HEK293 (cell line): ENCODE data around the gene SLC6A9.

ENCODE experiments used
- CTCF ChIA-PET: fragments of 350-600 bp; formaldehyde crosslinking; extraction: SDS; loops from one replicate; lab custom pipeline; 2021; ENCODE audit warnings: antibody characterized with exemption; lab: Yijun Ruan, JAX
- POLR2A ChIA-PET: fragments of 300-600 bp; formaldehyde crosslinking; extraction: SDS; loops from one replicate; lab custom pipeline; 2020; ENCODE audit warnings: antibody characterized with exemption, inconsistent platforms; lab: Yijun Ruan, JAX
- H3K27ac ChIP-seq: fragments of 200-500 bp; sonication (Bioruptor generic); 2 replicates; pipeline ENCODE4 v1.5.1; 2014; ENCODE audit warnings: low read depth, low read length, control low read depth, inconsistent platforms; ENCODE audit errors: extremely low read depth
- H3K36me3 ChIP-seq, 2 experiments: fragments of 200-500 bp in 1 of 2; sonication (Bioruptor generic) in 1 of 2; 1 replicate in 1 of 2; 2 replicates in 1 of 2; pipeline ENCODE4 v1.5.1; 2014 to 2017; ENCODE audit warnings: inconsistent platforms in 2 of 2, low read length in 2 of 2; ENCODE audit not compliant: control insufficient read depth in 2 of 2, insufficient read depth in 1 of 2
- H3K4me1 ChIP-seq: fragments of 200-500 bp; sonication (Bioruptor generic); 2 replicates; pipeline ENCODE4 v1.5.1; 2014; ENCODE audit warnings: mild to moderate bottlenecking, low read length, inconsistent platforms; ENCODE audit not compliant: control insufficient read depth, insufficient read depth
- H3K4me3 ChIP-seq: 2 replicates; pipeline ENCODE4 v1.5.1; 2011; ENCODE audit warnings: low read depth, mild to moderate bottlenecking, control low read depth, low read length, moderate library complexity
- H3K9me3 ChIP-seq: fragments of 200-500 bp; sonication (Bioruptor generic); 2 replicates; pipeline ENCODE4 v1.5.1; 2014; ENCODE audit warnings: low read depth, low read length, inconsistent platforms; ENCODE audit not compliant: control insufficient read depth, insufficient read depth
- GLIS1 ChIP-seq: fragments of 450-650 bp; formaldehyde crosslinking; IDR thresholded peaks from 2 replicates; pipeline ENCODE4 v1.5.1; 2016; ENCODE audit warnings: missing biosample characterization, missing genetic modification characterization
- KLF8 ChIP-seq: fragments of 450-650 bp; formaldehyde crosslinking; IDR thresholded peaks from 2 replicates; pipeline ENCODE4 v1.5.1; 2016; ENCODE audit warnings: missing biosample characterization, missing genetic modification characterization
- OSR2 ChIP-seq: fragments of 450-650 bp; formaldehyde crosslinking; IDR thresholded peaks from 2 replicates; pipeline ENCODE4 v1.5.1; 2016; ENCODE audit warnings: missing biosample characterization, missing genetic modification characterization
- RBAK ChIP-seq: fragments of 450-650 bp; formaldehyde crosslinking; IDR thresholded peaks from 2 replicates; pipeline ENCODE4 v1.5.1; 2016; ENCODE audit warnings: missing biosample characterization, missing genetic modification characterization
- YY1 ChIP-seq: fragments of 450-650 bp; formaldehyde crosslinking; IDR thresholded peaks from 2 replicates; pipeline ENCODE4 v1.5.1; 2018; ENCODE audit warnings: missing biosample characterization, missing genetic modification characterization
- YY2 ChIP-seq: fragments of 450-650 bp; formaldehyde crosslinking; IDR thresholded peaks from 2 replicates; pipeline ENCODE4 v1.5.1; 2016; ENCODE audit warnings: missing biosample characterization, missing genetic modification characterization
- ZNF169 ChIP-seq: fragments of 450-650 bp; formaldehyde crosslinking; IDR thresholded peaks from 2 replicates; pipeline ENCODE4 v1.5.1; 2016; ENCODE audit warnings: missing biosample characterization, missing genetic modification characterization
- ZNF202 ChIP-seq: fragments of 450-650 bp; formaldehyde crosslinking; IDR thresholded peaks from 2 replicates; pipeline ENCODE4 v1.5.1; 2016; ENCODE audit warnings: missing biosample characterization, missing genetic modification characterization, borderline replicate concordance
- ZNF221 ChIP-seq: fragments of 450-650 bp; formaldehyde crosslinking; IDR thresholded peaks from 2 replicates; pipeline ENCODE4 v1.5.1; 2017; ENCODE audit warnings: missing biosample characterization, missing genetic modification characterization, borderline replicate concordance
- ZNF311 ChIP-seq: fragments of 450-650 bp; formaldehyde crosslinking; IDR thresholded peaks from 2 replicates; pipeline ENCODE4 v1.5.1; 2017; ENCODE audit warnings: missing biosample characterization, missing genetic modification characterization, borderline replicate concordance
- ZNF530 ChIP-seq: fragments of 450-650 bp; formaldehyde crosslinking; IDR thresholded peaks from 2 replicates; pipeline ENCODE4 v1.5.1; 2016; ENCODE audit warnings: low read depth, missing biosample characterization, missing genetic modification characterization
- ZNF792 ChIP-seq: fragments of 450-650 bp; formaldehyde crosslinking; IDR thresholded peaks from 2 replicates; pipeline ENCODE4 v1.5.1; 2016; ENCODE audit warnings: missing biosample characterization, missing genetic modification characterization
- TF ChIP-seq, protein P1 (sequence below): fragments of 450-650 bp; formaldehyde crosslinking; IDR thresholded peaks from 2 replicates; pipeline ENCODE4 v1.5.1; 2016; ENCODE audit warnings: missing biosample characterization, missing genetic modification characterization
- TF ChIP-seq, protein P2 (sequence below): fragments of 450-650 bp; IDR thresholded peaks from 2 replicates; pipeline ENCODE4 v1.5.1; 2018; ENCODE audit warnings: missing biosample characterization, missing genetic modification characterization
- TF ChIP-seq, protein P3 (sequence below): fragments of 450-650 bp; formaldehyde crosslinking; IDR thresholded peaks from 2 replicates; pipeline ENCODE4 v1.5.1; 2016; ENCODE audit warnings: missing biosample characterization, missing genetic modification characterization
- TF ChIP-seq, protein P4 (sequence below): fragments of 450-650 bp; formaldehyde crosslinking; IDR thresholded peaks from 2 replicates; pipeline ENCODE4 v1.5.1; 2016; ENCODE audit warnings: missing biosample characterization, missing genetic modification characterization
- TF ChIP-seq, protein P5 (sequence below): fragments of 450-650 bp; formaldehyde crosslinking; IDR thresholded peaks from 2 replicates; pipeline ENCODE4 v1.5.1; 2016; ENCODE audit warnings: missing biosample characterization, missing genetic modification characterization

SLC6A9 gene

GRCh38 chr1:43969746-43970466, 61.4 kb downstream of the SLC6A9 start, which contains the start of gene DPH2 (continued):
- TF ChIP-seq, protein P1, sequence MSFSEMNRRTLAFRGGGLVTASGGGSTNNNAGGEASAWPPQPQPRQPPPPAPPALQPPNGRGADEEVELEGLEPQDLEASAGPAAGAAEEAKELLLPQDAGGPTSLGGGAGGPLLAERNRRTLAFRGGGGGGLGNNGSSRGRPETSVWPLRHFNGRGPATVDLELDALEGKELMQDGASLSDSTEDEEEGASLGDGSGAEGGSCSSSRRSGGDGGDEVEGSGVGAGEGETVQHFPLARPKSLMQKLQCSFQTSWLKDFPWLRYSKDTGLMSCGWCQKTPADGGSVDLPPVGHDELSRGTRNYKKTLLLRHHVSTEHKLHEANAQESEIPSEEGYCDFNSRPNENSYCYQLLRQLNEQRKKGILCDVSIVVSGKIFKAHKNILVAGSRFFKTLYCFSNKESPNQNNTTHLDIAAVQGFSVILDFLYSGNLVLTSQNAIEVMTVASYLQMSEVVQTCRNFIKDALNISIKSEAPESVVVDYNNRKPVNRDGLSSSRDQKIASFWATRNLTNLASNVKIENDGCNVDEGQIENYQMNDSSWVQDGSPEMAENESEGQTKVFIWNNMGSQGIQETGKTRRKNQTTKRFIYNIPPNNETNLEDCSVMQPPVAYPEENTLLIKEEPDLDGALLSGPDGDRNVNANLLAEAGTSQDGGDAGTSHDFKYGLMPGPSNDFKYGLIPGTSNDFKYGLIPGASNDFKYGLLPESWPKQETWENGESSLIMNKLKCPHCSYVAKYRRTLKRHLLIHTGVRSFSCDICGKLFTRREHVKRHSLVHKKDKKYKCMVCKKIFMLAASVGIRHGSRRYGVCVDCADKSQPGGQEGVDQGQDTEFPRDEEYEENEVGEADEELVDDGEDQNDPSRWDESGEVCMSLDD: 0 out of 2 replicates have a peak, but pooled peaks have one; percentile 17
- TF ChIP-seq, protein P2, sequence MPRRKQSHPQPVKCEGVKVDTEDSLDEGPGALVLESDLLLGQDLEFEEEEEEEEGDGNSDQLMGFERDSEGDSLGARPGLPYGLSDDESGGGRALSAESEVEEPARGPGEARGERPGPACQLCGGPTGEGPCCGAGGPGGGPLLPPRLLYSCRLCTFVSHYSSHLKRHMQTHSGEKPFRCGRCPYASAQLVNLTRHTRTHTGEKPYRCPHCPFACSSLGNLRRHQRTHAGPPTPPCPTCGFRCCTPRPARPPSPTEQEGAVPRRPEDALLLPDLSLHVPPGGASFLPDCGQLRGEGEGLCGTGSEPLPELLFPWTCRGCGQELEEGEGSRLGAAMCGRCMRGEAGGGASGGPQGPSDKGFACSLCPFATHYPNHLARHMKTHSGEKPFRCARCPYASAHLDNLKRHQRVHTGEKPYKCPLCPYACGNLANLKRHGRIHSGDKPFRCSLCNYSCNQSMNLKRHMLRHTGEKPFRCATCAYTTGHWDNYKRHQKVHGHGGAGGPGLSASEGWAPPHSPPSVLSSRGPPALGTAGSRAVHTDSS (tag by site-specific recombination): no peak
- TF ChIP-seq ZNF311 (no peak), OSR2 (tag by site-specific recombination) (0 out of 2 replicates have a peak, but pooled peaks have one; percentile 27), YY2 (tag by site-specific recombination) (peak; percentile 58; the same call in 1 of the 2 replicates), ZNF792 (tag by site-specific recombination) (no peak), ZNF530 (tag by site-specific recombination) (no peak), GLIS1 (tag by site-specific recombination) (peak; percentile 72), YY1 (tag by site-specific recombination) (0 out of 2 replicates have a peak, but pooled peaks have one; percentile 9), KLF8 (tag by site-specific recombination) (peak; percentile 49; the same call in 1 of the 2 replicates), ZNF169 (no peak), ZNF221 (tag by site-specific recombination) (no peak)
- TF ChIP-seq, protein P3, sequence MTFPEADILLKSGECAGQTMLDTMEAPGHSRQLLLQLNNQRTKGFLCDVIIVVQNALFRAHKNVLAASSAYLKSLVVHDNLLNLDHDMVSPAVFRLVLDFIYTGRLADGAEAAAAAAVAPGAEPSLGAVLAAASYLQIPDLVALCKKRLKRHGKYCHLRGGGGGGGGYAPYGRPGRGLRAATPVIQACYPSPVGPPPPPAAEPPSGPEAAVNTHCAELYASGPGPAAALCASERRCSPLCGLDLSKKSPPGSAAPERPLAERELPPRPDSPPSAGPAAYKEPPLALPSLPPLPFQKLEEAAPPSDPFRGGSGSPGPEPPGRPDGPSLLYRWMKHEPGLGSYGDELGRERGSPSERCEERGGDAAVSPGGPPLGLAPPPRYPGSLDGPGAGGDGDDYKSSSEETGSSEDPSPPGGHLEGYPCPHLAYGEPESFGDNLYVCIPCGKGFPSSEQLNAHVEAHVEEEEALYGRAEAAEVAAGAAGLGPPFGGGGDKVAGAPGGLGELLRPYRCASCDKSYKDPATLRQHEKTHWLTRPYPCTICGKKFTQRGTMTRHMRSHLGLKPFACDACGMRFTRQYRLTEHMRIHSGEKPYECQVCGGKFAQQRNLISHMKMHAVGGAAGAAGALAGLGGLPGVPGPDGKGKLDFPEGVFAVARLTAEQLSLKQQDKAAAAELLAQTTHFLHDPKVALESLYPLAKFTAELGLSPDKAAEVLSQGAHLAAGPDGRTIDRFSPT (tag by site-specific recombination): no peak
- TF ChIP-seq, all 188 proteins: peak for 23

GRCh38 chr1:43969416-43969745, 61.9 kb downstream of the SLC6A9 start:
- Histone ChIP-seq H3K9me3 (no peaks in the 10 kb centered on the region), H3K27ac (no peak overlapping the region), H3K4me3 (peak overlapping the region; percentile 11; the same call in 1 of the 2 replicates), H3K4me1 (no peaks in the 10 kb centered on the region), H3K36me3 (peaks cover 0 to 65% of the 10 kb centered on the region in 2 experiments; a peak in 1 of 3 replicates)
- TF ChIP-seq RBAK (tag by site-specific recombination) (no peak), ZNF202 (tag by site-specific recombination) (no peak)
- TF ChIP-seq, protein P4, sequence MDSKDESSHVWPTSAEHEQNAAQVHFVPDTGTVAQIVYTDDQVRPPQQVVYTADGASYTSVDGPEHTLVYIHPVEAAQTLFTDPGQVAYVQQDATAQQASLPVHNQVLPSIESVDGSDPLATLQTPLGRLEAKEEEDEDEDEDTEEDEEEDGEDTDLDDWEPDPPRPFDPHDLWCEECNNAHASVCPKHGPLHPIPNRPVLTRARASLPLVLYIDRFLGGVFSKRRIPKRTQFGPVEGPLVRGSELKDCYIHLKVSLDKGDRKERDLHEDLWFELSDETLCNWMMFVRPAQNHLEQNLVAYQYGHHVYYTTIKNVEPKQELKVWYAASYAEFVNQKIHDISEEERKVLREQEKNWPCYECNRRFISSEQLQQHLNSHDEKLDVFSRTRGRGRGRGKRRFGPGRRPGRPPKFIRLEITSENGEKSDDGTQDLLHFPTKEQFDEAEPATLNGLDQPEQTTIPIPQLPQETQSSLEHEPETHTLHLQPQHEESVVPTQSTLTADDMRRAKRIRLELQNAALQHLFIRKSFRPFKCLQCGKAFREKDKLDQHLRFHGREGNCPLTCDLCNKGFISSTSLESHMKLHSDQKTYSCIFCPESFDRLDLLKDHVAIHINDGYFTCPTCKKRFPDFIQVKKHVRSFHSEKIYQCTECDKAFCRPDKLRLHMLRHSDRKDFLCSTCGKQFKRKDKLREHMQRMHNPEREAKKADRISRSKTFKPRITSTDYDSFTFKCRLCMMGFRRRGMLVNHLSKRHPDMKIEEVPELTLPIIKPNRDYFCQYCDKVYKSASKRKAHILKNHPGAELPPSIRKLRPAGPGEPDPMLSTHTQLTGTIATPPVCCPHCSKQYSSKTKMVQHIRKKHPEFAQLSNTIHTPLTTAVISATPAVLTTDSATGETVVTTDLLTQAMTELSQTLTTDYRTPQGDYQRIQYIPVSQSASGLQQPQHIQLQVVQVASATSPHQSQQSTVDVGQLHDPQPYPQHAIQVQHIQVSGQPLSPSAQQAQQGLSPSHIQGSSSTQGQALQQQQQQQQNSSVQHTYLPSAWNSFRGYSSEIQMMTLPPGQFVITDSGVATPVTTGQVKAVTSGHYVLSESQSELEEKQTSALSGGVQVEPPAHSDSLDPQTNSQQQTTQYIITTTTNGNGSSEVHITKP (tag by site-specific recombination): peak; percentile 47
- TF ChIP-seq, protein P5, sequence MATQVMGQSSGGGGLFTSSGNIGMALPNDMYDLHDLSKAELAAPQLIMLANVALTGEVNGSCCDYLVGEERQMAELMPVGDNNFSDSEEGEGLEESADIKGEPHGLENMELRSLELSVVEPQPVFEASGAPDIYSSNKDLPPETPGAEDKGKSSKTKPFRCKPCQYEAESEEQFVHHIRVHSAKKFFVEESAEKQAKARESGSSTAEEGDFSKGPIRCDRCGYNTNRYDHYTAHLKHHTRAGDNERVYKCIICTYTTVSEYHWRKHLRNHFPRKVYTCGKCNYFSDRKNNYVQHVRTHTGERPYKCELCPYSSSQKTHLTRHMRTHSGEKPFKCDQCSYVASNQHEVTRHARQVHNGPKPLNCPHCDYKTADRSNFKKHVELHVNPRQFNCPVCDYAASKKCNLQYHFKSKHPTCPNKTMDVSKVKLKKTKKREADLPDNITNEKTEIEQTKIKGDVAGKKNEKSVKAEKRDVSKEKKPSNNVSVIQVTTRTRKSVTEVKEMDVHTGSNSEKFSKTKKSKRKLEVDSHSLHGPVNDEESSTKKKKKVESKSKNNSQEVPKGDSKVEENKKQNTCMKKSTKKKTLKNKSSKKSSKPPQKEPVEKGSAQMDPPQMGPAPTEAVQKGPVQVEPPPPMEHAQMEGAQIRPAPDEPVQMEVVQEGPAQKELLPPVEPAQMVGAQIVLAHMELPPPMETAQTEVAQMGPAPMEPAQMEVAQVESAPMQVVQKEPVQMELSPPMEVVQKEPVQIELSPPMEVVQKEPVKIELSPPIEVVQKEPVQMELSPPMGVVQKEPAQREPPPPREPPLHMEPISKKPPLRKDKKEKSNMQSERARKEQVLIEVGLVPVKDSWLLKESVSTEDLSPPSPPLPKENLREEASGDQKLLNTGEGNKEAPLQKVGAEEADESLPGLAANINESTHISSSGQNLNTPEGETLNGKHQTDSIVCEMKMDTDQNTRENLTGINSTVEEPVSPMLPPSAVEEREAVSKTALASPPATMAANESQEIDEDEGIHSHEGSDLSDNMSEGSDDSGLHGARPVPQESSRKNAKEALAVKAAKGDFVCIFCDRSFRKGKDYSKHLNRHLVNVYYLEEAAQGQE (tag by site-specific recombination): 0 out of 2 replicates have a peak, but pooled peaks have one; percentile 32
- ChIA-PET CTCF (interaction anchor here (0.6 to 1.1 kb wide), 3 partner anchors 12 to 206 kb away, joined by 3 to 4 read pairs (median 4); no protein-coding TSS in a partner anchor), POLR2A (interaction anchor here (0.7 to 1.0 kb wide), 4 partner anchors 9 to 100 kb away, joined by 3 to 4 read pairs (median 4); no protein-coding TSS in a partner anchor)
